PC-3 (cell line): ENCODE measurements around the gene TNNT2.

Experiments used
- CTCF ChIP-seq: fragments of 300-600 bp; sonication (generic); conservative IDR thresholded peaks from 2 replicates; pipeline ENCODE4 v1.5.1; 2017; ENCODE audit warnings: antibody characterized with exemption, low read depth, mild to moderate bottlenecking, low read length
- EZH2phosphoT487 ChIP-seq: fragments of 300-600 bp; sonication (generic); IDR thresholded peaks from 2 replicates; pipeline ENCODE4 v1.6.1; 2018; ENCODE audit warnings: mild to moderate bottlenecking, antibody characterized with exemption, low read length, borderline replicate concordance

GRCh38 chr1:201335174-201335870, 42.2 kb downstream of the TNNT2 start:
- no peak for TF ChIP-seq CTCF
- no peak for TF ChIP-seq EZH2phosphoT487
